Hair follicle dermal papilla cell (primary cell): ENCODE results near the gene USP13. TPM values are rescaled to one million over a fixed set of nuclear protein-coding genes. Genes with fewer than 3 reads are reported as not detected.

Source experiments
- small RNA-seq: library from RNA; depleted of rRNA; stranded (forward); fragments of <200 nt; gene quantifications from one replicate; pipeline ENCODE3, GENCODE V24; 2012
- total RNA-seq: library from RNA; depleted of rRNA; stranded (reverse); fragments of >200 nt; gene quantifications from 2 replicates; pipeline ENCODE4 v1.2.3, GENCODE V29; 2012

USP13 gene
- total RNA-seq, result 14.6 and 16.0 TPM in 2 replicates

GRCh38 chr3:179652447-179653095 lies at the start of gene USP13:
USP13 (plus strand) TSS chr3:179653040; CDS start chr3:179653226, 186 bp downstream.

GRCh38 chr3:179604321-179605078 lies 48.3 kb upstream of the USP13 start, which contains the start of the genes MRPL47 and NDUFB5:
MRPL47 (minus strand) TSS chr3:179604638; CDS start chr3:179604624, 14 bp downstream.
NDUFB5 (plus strand) TSS chr3:179604794; CDS start chr3:179604816, 22 bp downstream.

Small RNAs within 50 kb of the gene (small RNA-seq; reads per million reads assigned to genes)
- not detected for gene RF01210

Other genes starting within 250 kb of the USP13 start
- gene GNB4, start 201.6 kb upstream of the USP13 start, total RNA-seq, result 121 and 128 TPM in 2 replicates
- 33.6 and 50.6 TPM in 2 replicates for gene ACTL6A, start 90.1 kb upstream of the USP13 start, total RNA-seq
- 16.6 and 22.7 TPM in 2 replicates for gene MRPL47, start 48.4 kb upstream of the USP13 start, total RNA-seq
- gene NDUFB5, start 48.2 kb upstream of the USP13 start, total RNA-seq, result 59.1 and 70.7 TPM in 2 replicates